Lung (tissue), 12 donors: Measurements from ENCODE around the gene CTDSP2. TPM values are rescaled to one million over a fixed set of nuclear protein-coding genes. Genes with fewer than 3 reads are reported as not detected.

Experiments used
- ATAC-seq: fragments of 200-7000 bp; cut with Tn5 transposase; one replicate; pipeline ENCODE4 v1.9.1; 2020; ENCODE audit warnings: moderate number of reproducible peaks; ENCODE audit not compliant: insufficient read depth, low FRiP score
- DNase-seq, 3 donors: peaks; one replicate each; pipeline ENCODE4 v3.0.0-alpha.2; 2013 to 2017
- H3K27ac ChIP-seq, 2 donors: one replicate each; pipeline ENCODE4 v1.5.1; 2013; ENCODE audit warnings: mild to moderate bottlenecking in 2 of 2, moderate library complexity in 2 of 2, control low read depth in 1 of 2, inconsistent platforms in 1 of 2, low read depth in 1 of 2, low read length in 1 of 2
- H3K27me3 ChIP-seq, 3 donors: one replicate each; pipeline ENCODE4 v1.5.1; 2013; ENCODE audit warnings: low read length in 2 of 3; ENCODE audit not compliant: control insufficient read depth in 3 of 3, insufficient read depth in 3 of 3
- H3K36me3 ChIP-seq, 4 donors: one replicate each; pipeline ENCODE4 v1.5.1; 2013; ENCODE audit warnings: low read length in 4 of 4, mild to moderate bottlenecking in 1 of 4, moderate library complexity in 1 of 4; ENCODE audit not compliant: control insufficient read depth in 4 of 4, insufficient read depth in 4 of 4
- H3K4me1 ChIP-seq, 5 donors: one replicate each; pipeline ENCODE4 v1.5.1; 2013; ENCODE audit warnings: low read length in 5 of 5, mild to moderate bottlenecking in 2 of 5, moderate library complexity in 1 of 5; ENCODE audit not compliant: control insufficient read depth in 5 of 5, insufficient read depth in 5 of 5
- H3K4me3 ChIP-seq: one replicate; pipeline ENCODE4 v1.5.1; 2013; ENCODE audit warnings: mild to moderate bottlenecking, control low read depth, moderate library complexity
- H3K9ac ChIP-seq, 2 donors: one replicate each; pipeline ENCODE4 v1.5.1; 2013; ENCODE audit warnings: low read length in 2 of 2, control low read depth in 1 of 2; ENCODE audit not compliant: insufficient read depth in 1 of 2
- H3K9me3 ChIP-seq, 4 donors: one replicate each; pipeline ENCODE4 v1.5.1; 2013; ENCODE audit warnings: low read length in 3 of 4, mild to moderate bottlenecking in 1 of 4, moderate library complexity in 1 of 4; ENCODE audit not compliant: control insufficient read depth in 4 of 4, insufficient read depth in 3 of 4
- CTCF ChIP-seq: IDR thresholded peaks from 2 replicates; pipeline ENCODE4 v1.5.1; 2012; ENCODE audit warnings: mild to moderate bottlenecking; ENCODE audit errors: control extremely low read depth, extremely low read depth
- WGBS, 2 donors: extraction: QIAGEN DNeasy Blood & Tissue Kit; methylation state at CpG; one replicate each; pipeline ENCODE4 v1.1.7; 2013; 5-methylcytosine and 5-hydroxymethylcytosine counted together
- polyA plus RNA-seq, 2 donors: library from polyadenylated mRNA; stranded (reverse); fragments of 200-250 nt; gene quantifications; one replicate each; pipeline ENCODE4 v1.2.1, GENCODE V29; 2013
- total RNA-seq, 2 donors: library from RNA; depleted of rRNA in 1 of 2; stranded (reverse); fragments of >200 nt in 1 of 2; gene quantifications; one replicate each; pipeline ENCODE4 v1.2.1, GENCODE V29; 2014 to 2021
- donor health status: control.
- donor health status: control.
- donor health status: Bipolar disorder and iron deficiency.
- donor health status: healthy.
- donor health status: DM: yes; HTN: yes; CAD: no.

Gene CTDSP2
- total and polyA plus RNA-seq, 4 donors, result 46.8 to 179 (median 133) TPM

- ATAC-seq (no peak), DNase-seq (no peak)
- peaks cover 0 to 18% (median 7%) of the 10 kb centered on the region in 4 donors for H3K36me3 ChIP-seq
- TF ChIP-seq CTCF, result no peak
- H3K9ac ChIP-seq, result no peak overlapping the region
- peak overlapping the region in 1 of 2 donors; percentile 54 for H3K27ac ChIP-seq
- peaks cover 40 to 80% (median 64%) of the 10 kb centered on the region in 5 donors for H3K4me1 ChIP-seq
- H3K4me3 ChIP-seq, result no peak overlapping the region
- H3K9me3 ChIP-seq, result no peaks in the 10 kb centered on the region
- no peaks in the 10 kb centered on the region for H3K27me3 ChIP-seq
- WGBS, 2 donors, result 45 to 69% methylated on average over 4 of the region's 4 CpGs
Observed at GRCh38 chr12:57841445-57841844, 5.1 kb downstream of the CTDSP2 start.

- Histone ChIP-seq H3K4me3 (no peak overlapping the region), H3K27ac (peak overlapping the region; percentile 0 to 71), H3K9me3 (no peaks in the 10 kb centered on the region), H3K4me1 (peaks cover 42 to 87% (median 70%) of the 10 kb centered on the region in 5 donors), H3K36me3 (peaks cover 0 to 13% (median 7%) of the 10 kb centered on the region in 4 donors), H3K9ac (peak overlapping the region in 1 of 2 donors; percentile 43), H3K27me3 (no peaks in the 10 kb centered on the region)
- DNase-seq (peak; percentile 49 to 75 (median 62)), ATAC-seq (no peak)
- 32 to 52% methylated on average over 3 of the region's 3 CpGs for WGBS, 2 donors
- TF ChIP-seq CTCF, result no peak
Observed at GRCh38 chr12:57840726-57841125, 5.8 kb downstream of the CTDSP2 start.

GRCh38 chr12:57839996-57840395 is 6.5 kb downstream of the CTDSP2 start:
- Histone ChIP-seq H3K9me3 (no peaks in the 10 kb centered on the region), H3K4me1 (peaks cover 48 to 93% (median 76%) of the 10 kb centered on the region in 5 donors), H3K36me3 (peaks cover 0 to 13% (median 4%) of the 10 kb centered on the region in 4 donors), H3K27ac (peak overlapping the region; percentile 0 to 71), H3K27me3 (no peaks in the 10 kb centered on the region), H3K4me3 (no peak overlapping the region), H3K9ac (peak overlapping the region in 1 of 2 donors; percentile 43)
- 44 to 49% methylated on average over 5 of the region's 5 CpGs for WGBS, 2 donors
- DNase-seq (no peak), ATAC-seq (no peak)
- no peak for TF ChIP-seq CTCF
